Jurkat, Clone E6-1 (cell line): ENCODE data around the gene IL10.

Experiments
- DNase-seq: peaks from one replicate; pipeline ENCODE4 v3.0.0-alpha.2; 2011; ENCODE audit warnings: low read depth, low spot score
- H3K4me3 ChIP-seq: 2 replicates; pipeline ENCODE4 v1.5.1; 2011; ENCODE audit warnings: mild to moderate bottlenecking, low read length, control low read depth, moderate library complexity

IL10 gene

GRCh38 chr1:206721454-206721853 lies 50.8 kb downstream of the IL10 start:
- no peak overlapping the region for H3K4me3 ChIP-seq
- no peak for DNase-seq

GRCh38 chr1:206719169-206719839 lies 53.0 kb downstream of the IL10 start:
- DNase-seq = no peak
- H3K4me3 ChIP-seq = no peak overlapping the region

GRCh38 chr1:206717674-206717989 lies 54.7 kb downstream of the IL10 start:
- H3K4me3 ChIP-seq = no peak overlapping the region
- DNase-seq = no peak
